DMS 273 treated with DMSO at 0.1 percent for 48 hours (cell line): ENCODE results near the gene PDZRN3.
"Not testable (repeated sequence)": the region's sequence is repeated elsewhere in the genome, so short reads cannot be mapped to it uniquely, and the experiment has no call there.

Experiments used
- DNase-seq: peaks from one replicate; lab custom pipeline; 2025; lab: John Stamatoyannopoulos, UW

PDZRN3 gene

DNA sequence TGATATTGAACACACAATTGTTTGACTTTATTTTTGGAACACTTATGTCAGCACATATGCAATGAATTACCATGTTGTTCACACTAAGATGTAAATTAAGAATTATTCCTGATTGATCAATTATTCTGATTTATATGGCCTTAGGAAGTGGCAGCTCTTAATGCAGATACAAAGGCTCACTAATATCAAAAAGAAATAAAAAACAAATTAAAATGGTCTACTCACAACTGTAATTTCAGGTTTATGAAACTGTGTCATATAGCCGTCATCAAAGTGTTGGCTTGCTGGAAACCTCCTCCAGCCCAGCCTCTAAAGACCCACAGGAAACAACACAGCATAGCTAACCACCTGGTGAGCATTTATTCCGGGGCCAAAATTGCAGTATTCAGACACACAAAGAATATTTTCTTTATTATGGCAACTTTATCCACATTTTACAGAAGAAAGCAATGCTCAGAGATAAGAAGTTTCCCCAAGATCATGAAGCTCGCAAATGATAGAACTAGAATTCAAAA lies 33.4 kb downstream of the PDZRN3 start:
- no peak for DNase-seq

DNA sequence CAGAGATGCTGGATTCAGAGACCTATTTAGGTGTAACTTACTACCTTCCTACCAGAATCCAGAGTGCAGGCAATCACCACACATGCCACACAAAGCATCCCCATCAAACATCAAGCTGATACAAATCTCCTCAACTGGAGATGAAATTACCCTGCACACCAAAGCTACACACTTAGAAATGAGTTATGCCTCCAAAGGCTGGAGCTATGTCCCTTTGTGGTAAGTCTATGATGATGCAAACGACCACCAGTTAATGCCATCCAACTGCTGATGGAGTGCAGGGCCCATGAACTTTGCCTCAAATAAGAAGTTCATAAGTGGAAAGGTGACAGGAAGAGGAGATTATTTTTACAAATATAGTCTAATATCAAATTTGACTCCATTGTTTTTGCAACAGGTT lies 38.1 kb downstream of the PDZRN3 start:
- no peak for DNase-seq

DNA sequence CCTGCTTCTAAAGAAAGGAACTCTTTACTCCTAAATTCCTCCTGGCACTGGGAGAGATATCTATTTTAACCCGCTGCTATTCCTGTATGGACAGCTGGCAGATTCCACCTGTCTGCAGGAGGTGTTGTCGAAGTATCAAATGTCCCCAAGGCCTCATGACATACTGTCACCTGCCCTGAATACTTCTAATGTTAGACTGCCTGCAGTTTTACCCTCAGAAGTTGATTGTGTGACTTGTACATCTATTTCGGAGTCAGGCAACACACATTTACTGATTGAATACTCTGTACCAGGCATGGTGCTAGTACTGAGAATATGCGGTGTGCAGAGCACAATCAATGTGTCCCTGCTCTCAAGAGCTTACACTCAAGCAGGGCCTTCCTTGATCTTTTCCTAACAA lies 38.6 kb downstream of the PDZRN3 start:
- no peak for DNase-seq

DNA sequence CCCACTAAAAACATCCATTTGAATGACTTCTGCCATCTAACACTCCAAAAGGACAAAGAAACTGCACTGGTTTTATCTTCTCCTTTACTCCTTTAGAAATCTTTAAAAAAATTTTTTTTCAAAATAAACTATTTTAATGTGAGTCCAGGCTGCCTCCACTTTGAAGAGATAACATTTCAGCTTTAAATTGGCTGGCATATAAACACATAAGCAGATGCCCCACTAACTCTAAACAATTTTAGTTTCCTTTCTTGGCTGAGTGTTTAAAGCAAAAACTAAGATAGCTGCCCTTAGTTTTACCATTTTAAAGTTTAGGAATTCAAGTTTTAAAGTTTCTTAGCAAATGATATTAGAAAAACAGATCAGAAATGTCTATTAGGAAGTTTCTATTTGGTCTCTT lies 39.9 kb downstream of the PDZRN3 start:
- DNase-seq: no peak

DNA sequence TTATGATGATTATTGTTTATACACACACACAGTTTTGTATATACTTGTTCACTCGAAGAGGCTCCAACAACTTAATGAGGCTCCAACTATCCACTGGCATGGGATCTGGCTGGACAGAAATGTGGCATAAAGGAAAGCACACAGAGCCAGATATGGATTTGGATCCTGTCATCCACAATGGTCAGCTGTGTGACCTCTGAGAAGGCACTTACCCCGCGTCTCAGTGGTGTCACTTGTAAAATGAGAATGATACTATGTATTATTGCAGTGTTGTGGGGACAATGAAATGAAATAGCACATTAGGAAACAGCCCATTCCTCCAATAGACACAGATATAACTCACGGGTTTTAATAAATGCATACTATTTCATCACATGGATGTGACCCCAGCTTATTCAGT lies 42.2 kb downstream of the PDZRN3 start:
- DNase-seq: no peak

DNA sequence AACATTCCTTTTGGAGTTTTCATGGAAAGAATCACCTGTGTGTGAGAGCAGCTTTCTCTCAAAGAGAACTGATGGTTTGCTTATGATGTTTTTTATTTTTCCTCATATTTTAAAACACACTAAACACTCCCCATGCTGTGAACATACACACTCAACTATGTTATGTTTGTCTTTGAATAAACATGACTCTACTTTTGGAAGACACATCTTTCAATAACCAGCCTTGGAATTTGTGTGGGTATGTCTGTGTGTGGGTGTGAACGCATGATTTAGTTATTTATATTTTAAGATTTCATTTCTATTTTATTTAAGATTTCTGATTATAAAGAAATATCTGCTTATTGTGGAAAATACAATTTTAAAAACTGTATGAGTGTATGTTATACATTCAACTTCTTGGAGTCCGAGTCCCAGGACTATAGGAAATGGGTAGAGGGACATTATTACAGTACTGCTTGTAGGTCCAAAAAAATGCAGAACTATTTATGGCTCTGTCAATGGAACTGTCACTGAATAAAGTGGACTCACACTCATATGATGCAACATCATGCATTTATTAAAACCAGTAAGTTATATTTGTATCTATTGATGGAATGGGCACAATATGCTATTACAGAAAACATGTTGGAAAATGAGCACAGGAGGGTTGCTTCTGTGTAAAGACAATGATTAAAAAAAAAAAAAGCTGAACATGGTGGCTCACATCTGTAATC lies 43.5 kb downstream of the PDZRN3 start:
- no peak for DNase-seq

DNA sequence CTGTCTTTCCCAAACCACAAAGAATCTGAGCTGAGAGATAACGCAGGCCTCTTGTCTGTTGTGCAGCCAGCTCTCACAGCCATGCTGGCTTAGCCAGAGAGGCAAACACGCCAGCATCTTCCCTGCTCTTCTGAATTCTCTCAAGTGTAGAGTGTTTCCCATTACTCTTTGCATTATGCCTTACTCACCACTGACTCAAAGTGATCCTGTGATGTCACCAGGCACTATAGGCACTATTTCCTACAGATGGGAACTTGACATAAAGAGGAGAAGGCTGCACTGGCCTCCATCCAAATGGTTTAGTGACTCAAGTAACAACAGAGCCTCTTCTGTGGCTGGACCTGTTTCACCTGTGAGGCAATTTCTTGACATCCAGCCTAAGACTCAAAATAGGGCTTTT lies 44.4 kb downstream of the PDZRN3 start:
- DNase-seq: no peak

DNA sequence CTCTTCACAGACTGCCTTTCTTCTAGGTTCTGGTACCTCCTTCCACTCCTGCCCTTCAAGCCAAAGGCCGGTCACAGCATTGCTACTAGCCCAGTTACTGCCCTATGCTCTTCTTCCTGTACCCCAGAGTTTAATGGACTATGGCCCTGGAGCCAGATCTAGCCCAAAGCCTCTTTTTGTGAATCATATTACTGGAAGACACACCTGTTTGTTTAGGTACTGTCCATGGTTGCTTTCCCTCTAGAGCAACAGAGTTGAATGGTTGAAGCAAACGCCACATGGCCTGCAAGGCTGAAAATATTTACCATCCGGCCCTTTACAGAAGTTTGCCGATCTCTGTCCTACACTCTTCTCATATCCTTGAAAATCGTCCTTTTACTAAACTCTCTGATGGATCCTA lies 47.0 kb downstream of the PDZRN3 start:
- no peak for DNase-seq

DNA sequence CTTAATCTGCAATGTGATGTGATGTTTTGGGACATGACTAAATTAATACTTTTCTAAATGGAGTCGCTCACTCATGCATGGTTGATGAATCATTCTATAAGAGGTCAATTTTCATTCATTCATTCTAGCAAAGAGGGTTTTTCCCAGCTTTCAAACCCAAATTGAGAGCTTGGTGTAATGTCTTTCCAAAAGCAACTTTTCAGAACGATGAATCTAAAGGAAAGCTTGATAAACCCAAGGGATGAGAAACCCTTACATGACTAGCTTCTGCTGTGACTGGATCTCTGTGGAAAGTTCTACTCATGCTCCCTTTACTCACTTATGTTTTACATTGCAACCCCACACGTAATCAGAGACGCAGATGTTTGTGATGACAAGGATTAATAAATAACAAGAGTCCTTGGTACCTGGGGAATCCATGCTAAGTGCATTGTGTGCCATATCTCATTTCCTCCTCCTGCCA lies 47.7 kb downstream of the PDZRN3 start:
- DNase-seq: no peak

DNA sequence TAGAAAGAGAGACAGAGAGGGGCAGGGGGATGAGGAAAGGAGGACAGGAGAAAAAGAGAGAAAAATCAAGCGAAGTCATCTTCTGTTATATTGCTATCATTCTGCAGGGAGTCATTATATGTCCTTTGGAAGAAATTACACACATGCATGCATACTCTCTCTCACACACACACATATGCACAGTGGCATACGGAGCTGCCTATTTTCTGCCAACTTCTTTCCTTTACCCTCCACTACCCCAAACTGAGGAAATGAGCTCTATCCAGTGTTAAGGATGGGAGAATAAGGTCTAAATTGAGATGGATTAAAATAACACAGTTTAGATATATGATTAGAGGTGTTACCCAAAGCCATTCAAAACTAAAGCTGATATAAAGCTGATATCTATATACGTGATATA lies 48.8 kb downstream of the PDZRN3 start:
- no peak for DNase-seq

DNA sequence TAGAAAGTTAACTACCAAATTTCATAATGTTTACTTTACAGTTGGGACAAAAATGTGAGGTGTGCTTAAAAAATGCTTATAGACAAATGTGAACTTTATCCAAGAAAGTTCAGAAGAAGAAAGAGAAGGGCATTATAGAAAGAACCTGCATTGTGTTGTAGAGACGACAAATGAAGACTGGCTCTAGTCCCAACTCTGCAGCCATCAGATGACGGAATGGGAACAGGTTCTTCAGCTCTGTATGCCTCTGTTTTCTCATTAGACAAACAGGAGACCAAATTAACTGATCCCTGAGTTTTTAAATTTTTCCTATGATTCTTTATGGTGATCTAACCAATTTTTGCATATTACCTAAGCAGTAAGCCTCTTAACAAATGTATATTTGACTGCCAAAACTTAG lies 49.2 kb downstream of the PDZRN3 start:
- no peak for DNase-seq

DNA sequence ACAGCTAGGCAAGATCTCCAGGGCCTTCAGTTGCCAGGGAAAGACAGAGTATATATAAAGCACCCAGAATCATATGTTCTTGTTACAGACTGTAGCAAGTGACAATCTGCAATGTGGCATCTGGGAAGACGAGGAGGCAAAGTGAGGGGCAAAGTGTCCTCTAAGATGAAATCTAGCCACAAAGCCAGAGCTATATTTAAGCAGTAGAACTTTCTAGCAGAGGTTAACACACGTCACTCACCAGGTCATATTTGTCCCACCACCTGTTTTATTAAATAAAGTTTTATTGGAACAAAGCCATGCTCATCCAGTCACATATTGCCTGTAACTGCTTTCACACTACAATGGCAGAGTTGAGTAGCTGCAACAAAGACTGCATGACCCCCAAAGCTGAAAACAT lies 51.5 kb downstream of the PDZRN3 start:
- DNase-seq: no peak

DNA sequence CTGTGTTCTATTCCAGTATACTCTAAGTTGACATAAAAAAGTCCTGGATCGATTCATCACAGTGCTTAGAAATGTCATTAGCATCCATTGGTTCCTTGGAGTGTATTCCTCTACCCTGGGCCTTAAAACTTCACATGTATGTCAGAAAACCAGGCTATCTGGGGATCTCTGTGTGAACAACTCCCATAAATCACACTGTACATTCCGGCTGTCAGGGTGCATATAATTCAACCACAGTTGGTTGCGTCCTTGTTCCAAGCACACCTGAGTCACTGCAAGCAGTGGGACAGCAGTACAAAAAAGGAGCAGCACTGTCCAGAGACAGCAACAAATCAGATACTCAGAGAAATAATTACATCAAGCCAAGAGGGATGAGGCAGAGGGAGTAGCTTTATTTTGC lies 52.4 kb downstream of the PDZRN3 start:
- DNase-seq: no peak

DNA sequence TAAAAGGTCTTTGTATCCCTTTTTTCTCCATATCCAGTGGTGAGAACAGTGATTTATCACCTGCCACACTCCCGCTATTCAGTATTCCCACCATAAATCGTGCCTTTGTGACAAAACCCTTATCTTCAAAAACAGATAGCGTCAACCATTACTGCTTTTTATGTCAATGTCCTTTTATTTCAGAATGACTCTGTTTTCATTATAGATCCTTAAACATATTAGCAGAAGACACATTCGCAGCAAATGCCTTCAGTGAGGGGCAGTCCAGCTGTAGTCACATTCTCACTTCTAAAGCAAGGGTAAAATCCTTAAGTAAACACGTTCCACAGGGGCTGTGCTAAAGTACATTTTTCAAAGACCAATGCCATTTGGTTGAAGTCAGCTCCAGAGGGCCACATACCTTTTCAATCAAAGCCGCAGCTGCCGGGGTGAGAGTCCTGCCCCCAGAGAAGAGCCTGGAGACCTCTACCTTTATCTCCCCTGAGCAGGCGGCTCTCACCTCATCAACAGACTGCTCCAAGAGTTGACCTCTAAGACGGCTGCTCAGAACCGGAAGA lies 53.4 kb downstream of the PDZRN3 start:
- no peak for DNase-seq

DNA sequence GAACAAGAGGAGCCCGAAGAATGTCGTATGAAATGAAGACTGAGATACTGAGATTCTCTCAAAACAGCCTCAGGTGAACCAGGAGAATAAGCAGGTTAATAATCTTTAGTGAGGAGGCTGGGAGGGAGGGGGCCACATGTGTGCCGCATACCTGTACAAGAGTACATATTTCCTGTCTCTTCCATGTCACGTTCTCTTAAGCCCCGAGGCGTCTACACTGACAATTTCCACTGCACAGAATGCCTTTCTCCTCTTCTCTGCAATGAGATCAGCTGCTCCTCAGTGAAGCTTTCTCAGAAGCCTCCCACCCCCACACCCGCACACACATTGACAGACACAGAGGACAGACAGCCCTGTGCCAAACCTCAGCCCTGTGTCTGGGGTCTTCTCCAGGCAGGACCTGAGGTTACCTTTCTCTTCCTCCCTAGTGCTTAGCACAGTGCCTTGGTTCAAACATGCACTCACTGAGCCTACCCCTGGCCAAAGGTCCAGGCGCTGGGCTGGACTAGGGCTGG lies 55.4 kb downstream of the PDZRN3 start:
- no peak for DNase-seq

DNA sequence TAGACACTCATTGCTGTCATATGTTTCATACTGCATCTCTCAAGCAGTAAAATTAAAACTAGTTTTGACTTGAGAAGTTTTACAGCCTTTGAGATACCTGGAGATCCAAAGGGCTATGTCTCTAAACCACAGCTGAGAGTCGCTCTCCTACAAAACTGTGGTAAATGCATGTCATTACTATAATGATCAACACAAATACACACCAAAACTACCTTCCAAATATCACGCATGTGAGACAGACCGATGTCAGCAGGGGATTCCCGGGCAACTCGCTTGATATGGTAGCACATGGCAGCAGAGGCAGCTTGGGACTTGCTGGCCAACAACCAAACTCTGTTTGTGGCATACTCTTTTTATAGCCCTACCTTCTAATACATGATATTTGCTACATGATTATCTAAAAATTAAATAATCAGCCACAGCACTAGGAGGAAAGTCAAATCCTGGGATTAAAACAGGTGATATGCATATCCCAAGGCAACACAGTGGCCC lies 56.3 kb downstream of the PDZRN3 start:
- no peak for DNase-seq

DNA sequence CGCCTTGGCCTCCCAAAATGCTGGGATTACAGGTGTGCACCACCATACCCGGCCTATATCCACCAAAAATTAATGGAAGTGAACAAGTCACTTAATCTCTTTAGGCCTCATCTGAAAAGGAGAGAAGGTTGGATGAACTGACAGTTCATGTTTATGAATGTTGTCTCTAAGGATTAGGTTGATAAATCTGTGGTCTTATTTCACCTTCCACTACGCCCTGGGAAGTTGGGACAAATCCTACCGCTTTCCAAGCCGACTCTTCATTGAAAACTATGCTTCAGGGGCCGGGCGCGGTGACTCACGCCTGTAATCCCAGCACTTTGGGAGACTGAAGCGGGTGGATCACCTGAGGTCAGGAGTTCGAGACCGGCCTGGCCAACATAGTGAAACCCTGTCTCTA lies 59.4 kb downstream of the PDZRN3 start:
- DNase-seq: not testable (repeated sequence)

DNA sequence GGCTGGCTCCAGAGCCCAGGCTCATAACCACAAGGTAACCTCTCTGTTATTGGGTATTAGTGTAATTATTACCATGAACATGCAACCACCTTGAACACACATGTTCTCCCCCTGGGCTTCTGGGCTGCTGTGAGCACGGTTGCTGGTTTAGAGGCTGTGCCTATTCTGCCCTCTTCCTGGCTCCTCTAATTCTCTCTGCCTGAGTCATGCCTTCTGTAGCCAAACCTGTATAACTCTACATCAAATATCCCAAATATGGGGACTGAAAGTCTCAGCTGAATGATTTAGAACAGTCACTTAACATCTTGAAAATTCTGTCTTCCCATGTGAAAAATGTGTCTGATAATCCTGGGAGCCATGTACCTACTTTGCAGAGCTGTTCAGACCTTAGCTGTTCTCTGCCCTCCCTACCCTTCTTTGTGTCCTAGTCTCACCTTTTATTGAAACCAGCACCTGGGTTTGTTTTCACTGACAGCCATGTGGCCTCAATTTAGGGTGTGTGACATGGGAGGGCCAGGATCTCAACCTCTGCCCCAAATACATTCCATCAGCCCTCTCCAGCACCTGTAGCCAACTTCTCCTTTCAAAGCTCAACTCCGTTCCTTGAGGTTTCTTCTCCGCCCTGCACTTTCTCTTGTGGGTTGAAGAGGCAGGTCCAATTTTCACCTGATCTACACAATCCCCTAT lies 60.7 kb downstream of the PDZRN3 start:
- DNase-seq: no peak

DNA sequence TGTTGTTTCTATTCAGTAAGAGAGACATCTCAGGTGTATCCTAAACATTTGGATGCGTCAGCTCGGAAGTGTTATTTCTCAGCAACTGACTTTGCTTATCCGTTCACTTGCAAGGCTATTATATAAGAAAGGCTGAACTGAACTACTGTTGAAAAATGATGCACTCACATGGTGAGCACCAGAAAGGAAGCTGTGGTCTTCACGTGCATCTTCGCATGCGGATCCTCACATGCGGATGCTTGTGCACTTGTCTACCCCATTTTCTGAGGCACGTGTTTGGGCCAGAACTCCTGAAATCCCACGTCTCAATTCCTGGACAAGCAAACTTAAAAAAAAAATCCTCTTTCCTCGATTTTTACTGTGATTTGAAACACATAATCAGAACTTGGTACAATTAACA lies 63.2 kb downstream of the PDZRN3 start:
- DNase-seq: no peak

DNA sequence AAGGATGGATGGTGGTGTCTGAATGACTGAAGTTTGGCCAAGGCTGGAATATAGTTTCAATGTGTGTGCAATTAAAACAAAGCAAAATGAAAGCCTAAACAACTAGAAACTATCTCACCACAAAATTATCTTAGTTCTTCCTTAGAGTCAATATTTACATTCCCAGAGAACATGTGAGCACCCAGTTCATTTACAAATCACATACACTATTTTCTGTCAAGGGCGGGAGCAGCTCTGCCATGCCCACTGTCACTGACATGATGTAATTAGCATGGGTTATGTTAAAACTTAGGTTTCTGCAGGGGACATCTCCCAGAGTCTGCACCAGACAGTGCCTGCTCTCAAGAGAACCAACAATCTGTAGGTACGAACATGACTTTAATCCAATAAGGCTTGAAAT lies 65.0 kb downstream of the PDZRN3 start:
- no peak for DNase-seq

DNA sequence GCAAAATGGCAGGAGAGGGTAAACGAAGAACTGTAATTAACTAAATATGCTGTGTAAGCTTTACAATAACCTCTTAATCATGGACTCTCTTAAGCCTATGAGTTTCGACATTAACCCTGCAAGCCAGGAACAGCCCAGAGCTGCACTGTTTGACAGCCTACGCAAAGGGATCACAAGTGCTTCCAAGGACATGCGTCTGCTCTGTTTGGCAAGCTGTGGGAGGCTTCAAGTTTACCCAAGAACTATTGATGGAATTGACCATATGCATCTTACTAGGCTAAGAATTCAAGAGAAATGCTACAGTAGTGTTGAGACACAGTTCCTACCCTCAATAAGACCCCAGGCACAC lies 66.0 kb downstream of the PDZRN3 start:
- DNase-seq: no peak

DNA sequence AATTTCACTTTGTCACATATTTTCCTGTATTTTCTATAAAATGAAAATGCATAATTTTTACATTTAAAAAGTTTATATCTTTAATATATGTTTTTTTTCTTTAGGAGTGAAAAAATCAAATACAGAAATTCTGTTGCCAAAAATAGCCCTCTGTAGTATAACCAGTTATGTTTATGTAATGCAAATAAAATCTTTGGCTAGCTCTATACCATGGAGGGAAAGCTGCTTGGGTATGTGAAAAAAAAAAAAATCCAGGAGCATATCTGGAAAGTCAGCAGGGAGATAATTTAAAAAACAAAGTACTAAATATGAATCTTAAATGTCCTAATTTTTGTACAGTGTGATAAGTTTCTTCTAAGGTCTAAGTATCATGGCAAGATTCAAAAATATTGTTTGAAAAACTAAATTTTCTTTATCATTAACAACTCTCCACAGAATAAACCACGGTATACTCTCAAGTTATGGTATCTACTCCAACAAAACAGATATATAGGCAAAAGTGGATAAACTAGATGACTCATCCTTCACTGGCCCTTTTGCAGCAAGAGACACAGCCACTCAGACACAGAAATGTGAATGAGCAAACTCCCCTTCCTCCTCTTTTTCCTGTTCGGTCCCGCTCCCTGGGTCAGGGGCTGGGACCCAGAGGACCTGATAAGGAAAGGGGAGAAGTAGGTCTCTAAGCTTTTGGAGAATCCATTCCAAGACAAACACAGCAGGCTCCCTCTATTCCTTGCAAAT lies 66.6 kb downstream of the PDZRN3 start:
- no peak for DNase-seq
